ENCODE data around the gene THBS3.
"Not testable (repeated sequence)": the region's sequence is repeated elsewhere in the genome, so short reads cannot be mapped to it uniquely, and the experiment has no call there.

The THBS3 gene

GRCh38 chr1:155173478-155174323 lies 34.0 kb downstream of the THBS3 start, which contains the start of gene TRIM46:
TSS of gene TRIM46 (plus strand) at chr1:155173849. CDS start at chr1:155173967, 118 bp downstream.
- no peak for DNase-seq (ENCODE audit: low spot score)

GRCh38 chr1:155172732-155173477 lies 34.8 kb downstream of the THBS3 start, which contains the start of gene KRTCAP2:
TSS of gene KRTCAP2 (minus strand) at chr1:155173304. CDS start at chr1:155173224, 80 bp downstream.
- peak; percentile 97 for DNase-seq (ENCODE audit: low spot score)

GRCh38 chr1:155171836-155172731 lies 35.6 kb downstream of the THBS3 start:
- DNase-seq (ENCODE audit: low spot score) = no peak

GRCh38 chr1:155170806-155171205 lies 36.9 kb downstream of the THBS3 start:
- no peak for DNase-seq (ENCODE audit: low spot score)

DNA sequence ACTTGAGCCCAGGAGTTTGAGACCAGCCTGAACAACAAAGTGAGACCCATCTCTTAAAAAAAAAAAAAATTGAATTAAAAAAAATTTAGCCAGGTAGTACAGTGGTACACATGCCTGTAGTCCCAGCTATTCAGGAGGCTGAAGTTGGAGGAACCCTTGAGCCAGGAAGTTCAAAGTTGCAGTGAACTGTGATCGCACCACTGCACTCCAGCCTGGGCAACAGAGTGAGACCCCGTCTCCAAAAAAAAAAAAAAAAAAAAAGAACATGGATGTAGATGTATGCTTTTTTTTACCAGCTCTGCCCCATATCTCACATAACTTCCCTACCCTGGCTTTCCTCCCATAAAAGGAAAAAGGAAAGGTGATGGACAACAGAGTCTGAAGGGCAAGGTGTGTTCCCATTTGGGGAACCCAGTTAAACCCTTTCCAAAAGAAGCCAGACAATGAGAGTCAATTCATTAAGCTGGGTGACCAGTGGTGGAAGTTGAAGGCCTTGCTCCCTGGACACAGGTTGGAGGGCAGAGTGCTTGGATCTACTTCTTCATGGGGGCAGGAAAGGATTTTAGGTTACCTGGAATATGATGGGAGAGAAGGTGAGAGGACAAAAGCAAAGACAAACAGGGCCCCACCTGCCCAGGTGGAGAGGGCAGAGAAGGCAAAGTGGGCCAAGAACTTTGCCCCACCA lies 37.5 kb downstream of the THBS3 start:
- no peak for DNase-seq (ENCODE audit: low spot score)

DNA sequence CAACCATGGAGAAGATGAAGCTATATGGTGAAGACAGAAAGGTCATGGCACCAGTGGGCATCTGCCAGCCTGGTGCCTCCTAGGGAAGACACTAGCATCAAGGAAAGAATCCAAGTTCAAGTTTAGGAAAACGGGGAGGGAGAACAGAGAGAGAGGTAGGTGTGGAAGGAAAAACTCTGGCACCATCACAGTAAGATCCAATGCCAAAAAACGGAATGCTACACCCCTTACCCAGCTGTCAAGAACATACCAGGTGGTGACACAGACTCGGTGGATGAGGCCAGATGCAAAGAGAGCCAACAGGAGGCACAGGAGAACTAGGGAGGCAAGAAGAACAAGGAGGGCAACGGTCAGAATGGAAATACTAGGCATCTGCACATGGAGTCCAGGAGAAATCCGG lies 38.2 kb downstream of the THBS3 start:
- DNase-seq (ENCODE audit: low spot score) = no peak

GRCh38 chr1:155168456-155169210 lies 39.1 kb downstream of the THBS3 start:
- no peak for DNase-seq (ENCODE audit: low spot score)

DNA sequence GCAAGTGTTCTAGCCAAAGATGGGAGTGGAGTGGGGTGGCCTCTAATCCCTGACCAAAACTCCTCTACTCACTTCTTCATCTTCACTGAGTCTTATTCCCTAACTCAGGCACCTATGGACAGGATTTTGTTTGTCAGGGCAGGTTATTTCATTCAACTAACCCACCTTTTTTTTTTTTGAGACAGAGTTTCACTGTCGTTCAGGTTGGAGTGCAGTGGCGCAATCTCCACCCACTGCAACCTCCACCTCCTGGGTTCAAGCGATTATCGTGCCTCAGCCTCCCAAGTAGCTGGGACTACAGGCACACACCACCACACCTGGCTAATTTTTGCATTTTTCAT lies 39.6 kb downstream of the THBS3 start:
- not testable (repeated sequence) for DNase-seq (ENCODE audit: low spot score)

DNA sequence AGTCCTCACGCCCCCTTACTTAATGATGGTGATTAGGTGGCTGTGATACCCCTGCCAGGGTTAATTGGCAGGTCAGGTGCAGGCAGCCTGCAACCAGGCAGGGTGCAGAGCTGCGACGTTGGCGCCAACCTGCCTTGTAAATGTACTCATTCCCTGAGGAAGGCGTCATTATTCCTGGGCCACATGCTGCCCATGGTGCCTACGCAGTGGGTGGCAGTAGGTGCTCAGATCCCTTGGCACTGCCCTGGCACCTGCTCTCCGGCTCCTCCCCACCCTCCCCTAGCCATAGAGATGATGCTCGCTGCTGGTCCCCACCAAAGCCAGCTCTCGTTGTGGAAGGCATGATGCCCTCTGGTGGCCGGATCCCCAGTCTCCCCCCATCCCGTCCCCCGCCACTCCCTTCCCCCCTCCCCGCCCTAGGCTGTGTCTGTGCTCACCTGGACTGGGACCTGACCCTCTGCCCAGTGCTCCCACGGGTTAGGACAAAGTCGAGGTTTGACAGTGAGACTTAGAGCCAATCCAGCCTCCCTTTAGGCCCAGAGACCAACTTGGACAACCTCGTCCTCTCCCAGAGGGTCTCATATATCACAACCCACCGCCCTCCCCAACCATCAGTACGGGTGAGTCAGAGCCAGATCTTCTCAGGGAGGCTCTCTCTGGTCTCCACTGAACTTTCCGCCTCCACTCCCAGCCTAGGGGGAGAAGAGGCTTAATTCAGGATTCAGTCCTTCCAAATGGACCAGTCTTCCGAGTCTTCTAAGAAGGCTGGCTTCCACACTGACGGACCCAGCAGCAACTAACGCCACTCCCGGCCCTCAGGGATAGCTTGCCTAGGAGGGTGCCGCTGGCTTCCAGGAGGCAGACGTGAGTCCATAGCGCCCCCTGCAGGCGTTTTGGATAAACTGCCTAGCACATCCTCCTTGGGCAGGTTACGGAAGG lies 40.3 kb downstream of the THBS3 start:
- peak; percentile 81 for DNase-seq (ENCODE audit: low spot score)

DNA sequence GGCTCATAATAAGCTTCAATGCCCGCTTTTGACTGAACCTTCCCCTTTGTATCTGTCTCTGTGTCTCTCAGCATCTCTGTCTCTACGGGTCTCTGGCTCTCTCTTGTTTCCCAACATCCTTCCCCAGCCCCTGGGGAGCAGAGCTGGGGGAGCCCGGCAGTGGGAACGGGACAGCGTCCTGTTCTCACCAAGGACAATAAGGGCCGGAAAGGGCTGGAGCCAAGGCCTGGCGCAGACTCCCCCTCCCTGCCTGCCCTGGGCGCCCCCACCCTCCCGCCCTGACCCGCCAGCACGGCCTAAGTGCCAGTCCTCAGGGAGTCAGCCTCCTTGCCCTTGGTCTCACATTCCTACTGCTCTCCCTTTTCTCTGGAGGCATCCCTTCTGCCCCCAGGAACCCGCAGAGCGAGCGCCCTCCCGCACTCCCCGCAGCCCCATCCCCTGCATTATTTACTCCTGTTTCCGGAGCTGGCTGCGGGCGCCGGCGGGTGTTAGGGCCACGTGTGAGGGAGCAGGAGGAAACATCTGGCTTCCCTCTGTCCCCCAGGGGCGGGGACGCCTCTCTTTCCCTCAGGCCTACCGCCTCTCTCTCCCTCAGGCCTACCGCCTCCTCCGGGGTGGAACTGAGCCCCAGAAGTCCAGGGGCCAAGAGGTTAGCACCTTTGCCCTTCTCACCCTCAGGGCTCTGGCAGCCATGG lies 41.1 kb downstream of the THBS3 start:
- no peak for DNase-seq (ENCODE audit: low spot score)

DNA sequence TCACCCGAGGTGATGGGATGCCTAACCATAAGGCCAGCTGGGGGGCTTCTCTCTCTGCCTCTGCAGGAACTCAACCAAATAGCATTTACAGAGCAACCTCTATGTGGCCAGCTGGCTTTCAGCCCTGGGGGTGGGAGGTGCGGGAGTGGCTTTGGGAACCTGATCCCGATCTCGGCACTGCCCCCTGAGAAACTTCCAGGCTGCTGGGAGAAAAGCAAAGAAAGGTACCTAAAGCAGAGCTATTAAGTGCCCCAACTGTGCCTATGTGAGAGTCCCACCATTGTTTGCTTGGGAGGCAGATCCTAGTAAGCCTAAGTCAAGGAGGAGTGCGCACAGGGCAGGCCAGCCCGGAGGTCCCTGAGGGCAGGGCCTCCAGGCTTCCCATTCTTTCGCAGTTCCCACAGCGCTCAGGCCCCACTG lies 41.6 kb downstream of the THBS3 start:
- DNase-seq (ENCODE audit: low spot score) = no peak

GRCh38 chr1:155164625-155165024 lies 43.1 kb downstream of the THBS3 start:
- not testable (repeated sequence) for DNase-seq (ENCODE audit: low spot score)

- DNase-seq (ENCODE audit: low spot score) = not testable (repeated sequence)
Observed at GRCh38 chr1:155163785-155164184, 43.9 kb downstream of the THBS3 start.

DNA sequence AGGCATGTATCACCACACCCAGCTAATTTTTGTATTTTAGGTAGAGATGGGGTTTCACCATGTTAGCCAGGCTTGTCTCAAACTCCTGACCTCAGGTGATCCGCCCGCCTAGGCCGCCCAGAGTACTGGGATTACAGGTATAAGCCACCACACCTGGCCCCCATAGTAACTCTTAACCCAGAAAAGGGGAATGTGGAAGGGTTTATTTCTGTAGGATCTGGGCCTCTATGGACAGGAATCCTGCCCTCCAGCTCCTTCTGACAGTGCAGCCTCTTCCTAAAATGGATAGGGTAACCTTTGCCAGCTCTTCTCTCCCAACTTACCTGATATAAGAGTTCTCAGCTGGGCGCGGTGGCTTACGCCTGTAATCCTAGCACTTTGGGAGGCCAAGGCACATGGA lies 45.1 kb downstream of the THBS3 start:
- not testable (repeated sequence) for DNase-seq (ENCODE audit: low spot score)

GRCh38 chr1:155160128-155160527 lies 47.6 kb downstream of the THBS3 start:
- no peak for DNase-seq (ENCODE audit: low spot score)

DNA sequence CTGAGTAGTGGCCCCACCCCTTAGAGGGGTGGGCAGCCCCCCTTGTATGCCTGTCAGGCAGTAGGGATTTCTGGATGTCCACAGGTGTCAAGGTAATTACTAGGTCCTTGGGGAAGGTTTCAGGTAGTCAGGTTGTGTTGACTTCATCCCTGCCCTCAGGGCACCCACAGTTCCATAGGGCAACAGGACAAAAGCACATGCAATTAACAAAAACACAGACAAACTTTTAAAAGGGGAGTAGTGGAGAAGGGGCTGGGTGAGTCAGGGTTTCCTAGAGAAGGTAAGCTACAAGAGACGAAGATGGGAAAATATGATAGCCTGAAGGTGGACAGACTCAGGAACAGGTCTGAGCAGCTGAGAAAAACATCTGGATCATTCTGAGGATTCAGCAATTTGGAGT lies 48.7 kb downstream of the THBS3 start:
- no peak for DNase-seq (ENCODE audit: low spot score)

GRCh38 chr1:155155996-155156643 lies 51.6 kb downstream of the THBS3 start:
- DNase-seq (ENCODE audit: low spot score) = not testable (repeated sequence)

All from RKO (cell line).